ENCODE results near the gene KCNJ9.
"Not testable (repeated sequence)": the region's sequence is repeated elsewhere in the genome, so short reads cannot be mapped to it uniquely, and the experiment has no call there.

The KCNJ9 gene

DNA sequence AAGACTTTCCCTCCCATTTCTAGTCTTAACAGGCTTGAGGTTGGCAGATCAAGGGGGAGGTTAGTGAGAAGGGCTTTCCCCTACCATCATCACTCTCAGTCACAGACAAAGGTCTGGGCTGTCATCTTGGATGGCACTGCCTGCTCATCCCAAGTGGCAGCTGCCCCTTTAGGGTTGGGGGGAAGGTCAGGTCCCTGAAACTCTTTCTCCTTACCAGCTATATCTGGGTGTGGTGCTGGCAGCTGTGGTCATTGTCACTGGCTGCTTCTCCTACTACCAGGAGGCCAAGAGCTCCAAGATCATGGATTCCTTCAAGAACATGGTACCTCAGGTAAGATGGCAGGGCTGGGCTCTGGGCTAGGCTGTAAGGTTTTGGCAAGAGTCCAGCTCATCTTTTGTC, 42.4 kb downstream of the KCNJ9 start:
- DNase-seq (ENCODE audit: low spot score): no peak
- TF ChIP-seq, protein P1, sequence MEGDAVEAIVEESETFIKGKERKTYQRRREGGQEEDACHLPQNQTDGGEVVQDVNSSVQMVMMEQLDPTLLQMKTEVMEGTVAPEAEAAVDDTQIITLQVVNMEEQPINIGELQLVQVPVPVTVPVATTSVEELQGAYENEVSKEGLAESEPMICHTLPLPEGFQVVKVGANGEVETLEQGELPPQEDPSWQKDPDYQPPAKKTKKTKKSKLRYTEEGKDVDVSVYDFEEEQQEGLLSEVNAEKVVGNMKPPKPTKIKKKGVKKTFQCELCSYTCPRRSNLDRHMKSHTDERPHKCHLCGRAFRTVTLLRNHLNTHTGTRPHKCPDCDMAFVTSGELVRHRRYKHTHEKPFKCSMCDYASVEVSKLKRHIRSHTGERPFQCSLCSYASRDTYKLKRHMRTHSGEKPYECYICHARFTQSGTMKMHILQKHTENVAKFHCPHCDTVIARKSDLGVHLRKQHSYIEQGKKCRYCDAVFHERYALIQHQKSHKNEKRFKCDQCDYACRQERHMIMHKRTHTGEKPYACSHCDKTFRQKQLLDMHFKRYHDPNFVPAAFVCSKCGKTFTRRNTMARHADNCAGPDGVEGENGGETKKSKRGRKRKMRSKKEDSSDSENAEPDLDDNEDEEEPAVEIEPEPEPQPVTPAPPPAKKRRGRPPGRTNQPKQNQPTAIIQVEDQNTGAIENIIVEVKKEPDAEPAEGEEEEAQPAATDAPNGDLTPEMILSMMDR (IDR thresholded peaks at IDR 0.05; ENCODE audit: extremely low read depth, missing control alignments): no peak

DNA sequence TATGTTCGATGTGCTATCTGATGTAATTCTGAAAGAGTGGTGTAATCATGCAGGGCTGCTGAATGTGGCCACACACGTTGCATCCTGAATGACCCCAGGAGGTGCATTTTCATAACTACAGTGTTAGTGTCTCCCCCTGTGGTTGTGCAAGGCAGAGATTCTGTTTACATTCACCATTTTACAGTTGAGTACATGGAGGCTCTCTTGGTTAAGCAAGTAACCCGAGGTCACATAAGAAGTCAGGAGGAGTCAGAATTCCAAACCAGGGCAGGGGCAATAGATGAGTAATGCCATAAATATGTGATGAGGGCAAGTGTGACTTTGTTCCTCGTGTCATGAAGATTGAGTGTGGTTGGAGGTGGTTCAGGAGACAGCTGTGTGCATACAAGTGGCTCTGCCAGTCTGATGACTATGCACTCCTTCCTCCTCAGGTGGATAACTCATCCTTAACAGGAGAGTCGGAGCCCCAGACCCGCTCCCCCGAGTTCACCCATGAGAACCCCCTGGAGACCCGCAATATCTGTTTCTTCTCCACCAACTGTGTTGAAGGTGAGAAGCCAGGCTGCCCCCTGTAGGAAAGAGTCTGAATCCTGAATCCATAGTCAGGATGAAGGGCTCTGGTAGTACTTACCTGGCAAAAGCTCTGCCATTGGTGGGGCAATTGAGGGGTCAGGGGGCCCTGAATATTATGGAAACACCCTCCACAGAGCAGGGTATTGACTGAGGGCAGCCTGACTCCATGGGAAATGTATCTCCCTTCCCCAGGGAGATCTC, 43.6 kb downstream of the KCNJ9 start:
- DNase-seq (ENCODE audit: low spot score): no peak
- TF ChIP-seq, protein P1 (IDR thresholded peaks at IDR 0.05; ENCODE audit: extremely low read depth, missing control alignments): no peak

DNA sequence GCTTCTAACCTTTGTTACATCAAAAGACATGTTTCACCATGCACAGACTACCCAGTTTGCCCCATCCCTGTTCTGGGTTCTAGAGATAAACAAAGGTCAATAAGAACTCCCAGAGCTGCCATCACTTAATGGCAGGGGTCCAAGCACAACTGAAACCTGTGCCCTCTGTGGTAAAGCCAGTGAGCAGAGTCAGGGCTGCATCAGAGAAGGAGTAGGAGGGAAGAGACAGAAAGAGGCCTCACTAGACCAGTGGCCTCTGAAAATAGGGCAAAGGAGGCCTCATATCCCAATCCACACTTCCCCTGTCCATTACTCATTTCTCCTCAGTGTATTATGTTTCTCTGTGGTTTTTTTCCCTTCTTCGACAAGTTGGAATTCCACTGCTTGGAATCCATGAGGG, 44.4 kb downstream of the KCNJ9 start:
- DNase-seq (ENCODE audit: low spot score): no peak
- TF ChIP-seq, protein P1 (IDR thresholded peaks at IDR 0.05; ENCODE audit: extremely low read depth, missing control alignments): no peak

DNA sequence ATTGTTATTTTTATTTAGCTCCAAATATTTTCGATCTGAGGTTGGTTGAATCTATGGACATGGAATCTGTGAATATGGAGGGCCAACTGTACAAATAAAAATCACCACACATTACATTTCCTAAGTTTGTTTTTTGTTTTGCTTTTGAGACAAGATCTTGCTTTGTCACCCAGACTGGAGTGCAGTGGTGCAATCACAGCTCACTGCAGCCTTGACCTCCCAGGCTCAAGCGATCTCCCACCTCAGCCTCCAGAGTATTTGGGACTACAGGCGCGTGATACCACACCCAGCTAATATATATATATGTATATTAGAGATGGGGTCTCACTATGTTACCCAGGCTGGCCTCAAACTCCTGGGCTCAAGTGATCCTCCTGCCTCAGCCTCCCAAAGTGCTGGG, 45.0 kb downstream of the KCNJ9 start:
- not testable (repeated sequence) for DNase-seq (ENCODE audit: low spot score)

DNA sequence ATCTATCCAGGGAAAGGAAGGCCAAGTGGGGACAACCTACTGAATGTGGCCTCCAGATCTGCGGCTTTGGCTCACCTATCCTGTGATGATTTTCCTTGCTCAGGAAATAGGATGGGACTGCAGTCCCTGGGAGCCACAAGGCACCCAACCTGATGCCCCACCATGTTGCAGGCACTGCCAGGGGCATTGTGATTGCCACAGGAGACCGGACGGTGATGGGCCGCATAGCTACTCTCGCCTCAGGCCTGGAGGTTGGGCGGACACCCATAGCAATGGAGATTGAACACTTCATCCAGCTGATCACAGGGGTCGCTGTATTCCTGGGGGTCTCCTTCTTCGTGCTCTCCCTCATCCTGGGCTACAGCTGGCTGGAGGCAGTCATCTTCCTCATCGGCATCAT, 46.0 kb downstream of the KCNJ9 start:
- TF ChIP-seq, protein P1 (IDR thresholded peaks at IDR 0.05; ENCODE audit: extremely low read depth, missing control alignments): no peak
- no peak for DNase-seq (ENCODE audit: low spot score)

DNA sequence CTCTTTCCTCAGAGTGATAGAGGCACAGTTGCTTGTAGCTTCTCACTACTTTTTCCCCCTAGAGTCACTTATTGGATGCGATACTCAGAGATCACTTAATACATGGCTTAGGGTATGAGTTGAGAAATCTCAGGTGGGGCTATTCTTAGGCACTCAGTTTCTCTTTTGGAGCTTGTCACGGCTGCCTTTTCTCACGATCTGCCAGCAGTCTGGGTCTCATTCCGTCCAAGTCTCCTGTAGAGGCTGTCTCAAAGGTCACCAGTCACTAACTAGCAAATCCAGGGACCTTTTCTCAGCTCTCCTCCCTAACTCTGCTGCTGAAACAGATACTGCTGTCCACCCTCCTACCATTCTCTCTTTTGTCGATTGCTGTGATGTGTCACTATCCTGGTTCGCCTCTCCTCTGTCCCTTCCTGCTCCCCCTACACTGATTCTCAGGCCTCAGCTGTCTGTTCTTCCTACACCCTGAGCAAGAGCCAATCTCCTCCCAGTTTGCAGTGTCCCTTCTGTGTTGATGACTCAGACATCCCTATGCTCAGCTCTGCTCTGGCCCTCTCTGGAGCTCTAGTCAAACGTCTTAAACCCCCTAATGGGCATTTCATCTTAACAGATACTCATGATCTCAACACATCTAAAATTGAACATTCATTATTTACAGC, 46.7 kb downstream of the KCNJ9 start:
- TF ChIP-seq, protein P1 (IDR thresholded peaks at IDR 0.05; ENCODE audit: extremely low read depth, missing control alignments): no peak
- no peak for DNase-seq (ENCODE audit: low spot score)

DNA sequence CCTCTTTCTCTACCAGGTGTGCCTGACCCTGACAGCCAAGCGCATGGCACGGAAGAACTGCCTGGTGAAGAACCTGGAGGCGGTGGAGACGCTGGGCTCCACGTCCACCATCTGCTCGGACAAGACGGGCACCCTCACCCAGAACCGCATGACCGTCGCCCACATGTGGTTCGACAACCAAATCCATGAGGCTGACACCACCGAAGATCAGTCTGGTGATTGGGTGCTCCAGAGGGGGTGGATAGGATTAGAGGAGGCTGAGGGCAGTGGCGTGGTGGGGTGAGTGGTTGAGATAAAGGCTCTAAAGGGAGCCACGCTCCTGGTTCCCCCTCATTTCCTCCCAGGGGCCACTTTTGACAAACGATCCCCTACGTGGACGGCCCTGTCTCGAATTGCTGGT, 47.3 kb downstream of the KCNJ9 start:
- TF ChIP-seq, protein P1 (IDR thresholded peaks at IDR 0.05; ENCODE audit: extremely low read depth, missing control alignments): no peak
- no peak for DNase-seq (ENCODE audit: low spot score)

DNA sequence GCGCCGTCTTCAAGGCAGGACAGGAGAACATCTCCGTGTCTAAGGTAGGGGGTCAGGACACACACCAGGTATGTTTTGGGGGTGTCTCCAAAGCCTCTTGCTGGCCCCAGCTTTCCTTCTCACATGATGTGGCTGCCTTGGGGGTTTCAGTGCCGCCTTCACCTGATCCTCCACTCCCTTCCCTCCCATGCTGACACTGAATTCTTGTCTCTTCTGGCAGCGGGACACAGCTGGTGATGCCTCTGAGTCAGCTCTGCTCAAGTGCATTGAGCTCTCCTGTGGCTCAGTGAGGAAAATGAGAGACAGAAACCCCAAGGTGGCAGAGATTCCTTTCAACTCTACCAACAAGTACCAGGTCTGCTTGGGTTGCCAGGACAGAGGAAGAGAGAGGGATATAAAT, 47.7 kb downstream of the KCNJ9 start:
- TF ChIP-seq, protein P1 (IDR thresholded peaks at IDR 0.05; ENCODE audit: extremely low read depth, missing control alignments): no peak
- no peak for DNase-seq (ENCODE audit: low spot score)
